HEK293 (cell line): ENCODE results near the gene ASTN2.

Experiments used
- CTCF ChIA-PET: fragments of 350-600 bp; formaldehyde crosslinking; extraction: SDS; loops from one replicate; lab custom pipeline; 2021; ENCODE audit warnings: antibody characterized with exemption; lab: Yijun Ruan, JAX
- POLR2A ChIA-PET: fragments of 300-600 bp; formaldehyde crosslinking; extraction: SDS; loops from one replicate; lab custom pipeline; 2020; ENCODE audit warnings: antibody characterized with exemption, inconsistent platforms; lab: Yijun Ruan, JAX
- H3K27ac ChIP-seq: fragments of 200-500 bp; sonication (Bioruptor generic); 2 replicates; pipeline ENCODE4 v1.5.1; 2014; ENCODE audit warnings: low read depth, low read length, control low read depth, inconsistent platforms; ENCODE audit errors: extremely low read depth
- H3K36me3 ChIP-seq, 2 experiments: fragments of 200-500 bp in 1 of 2; sonication (Bioruptor generic) in 1 of 2; 1 replicate in 1 of 2; 2 replicates in 1 of 2; pipeline ENCODE4 v1.5.1; 2014 to 2017; ENCODE audit warnings: inconsistent platforms in 2 of 2, low read length in 2 of 2; ENCODE audit not compliant: control insufficient read depth in 2 of 2, insufficient read depth in 1 of 2
- H3K4me1 ChIP-seq: fragments of 200-500 bp; sonication (Bioruptor generic); 2 replicates; pipeline ENCODE4 v1.5.1; 2014; ENCODE audit warnings: mild to moderate bottlenecking, low read length, inconsistent platforms; ENCODE audit not compliant: control insufficient read depth, insufficient read depth
- H3K4me3 ChIP-seq: 2 replicates; pipeline ENCODE4 v1.5.1; 2011; ENCODE audit warnings: low read depth, mild to moderate bottlenecking, control low read depth, low read length, moderate library complexity
- H3K9me3 ChIP-seq: fragments of 200-500 bp; sonication (Bioruptor generic); 2 replicates; pipeline ENCODE4 v1.5.1; 2014; ENCODE audit warnings: low read depth, low read length, inconsistent platforms; ENCODE audit not compliant: control insufficient read depth, insufficient read depth
- HOXA7 ChIP-seq: sonication (generic); formaldehyde crosslinking; IDR thresholded peaks from 2 replicates; pipeline ENCODE4 v1.8.1; 2022; ENCODE audit warnings: missing genetic modification reagents, borderline replicate concordance
- HOXC10 ChIP-seq: sonication (generic); formaldehyde crosslinking; IDR thresholded peaks from 2 replicates; pipeline ENCODE4 v1.8.1; 2023; ENCODE audit warnings: mild to moderate bottlenecking, missing genetic modification reagents
- KLF1 ChIP-seq: fragments of 450-650 bp; formaldehyde crosslinking; IDR thresholded peaks from 2 replicates; pipeline ENCODE4 v1.5.1; 2016; ENCODE audit warnings: missing biosample characterization, missing genetic modification characterization
- KLF9 ChIP-seq: fragments of 450-650 bp; formaldehyde crosslinking; IDR thresholded peaks from 2 replicates; pipeline ENCODE4 v1.5.1; 2016; ENCODE audit warnings: missing biosample characterization, missing genetic modification characterization, low read depth
- MYNN ChIP-seq: fragments of 450-650 bp; formaldehyde crosslinking; IDR thresholded peaks from 2 replicates; pipeline ENCODE4 v1.5.1; 2016; ENCODE audit warnings: missing biosample characterization, missing genetic modification characterization, borderline replicate concordance
- SP3 ChIP-seq: fragments of 450-650 bp; formaldehyde crosslinking; IDR thresholded peaks from 2 replicates; pipeline ENCODE4 v1.5.1; 2016; ENCODE audit warnings: missing biosample characterization, missing genetic modification characterization
- ZBTB1 ChIP-seq: fragments of 450-650 bp; formaldehyde crosslinking; IDR thresholded peaks from 2 replicates; pipeline ENCODE4 v1.5.1; 2016; ENCODE audit warnings: missing biosample characterization, missing genetic modification characterization
- ZBTB7A ChIP-seq: fragments of 450-650 bp; formaldehyde crosslinking; IDR thresholded peaks from 2 replicates; pipeline ENCODE4 v1.5.1; 2016; ENCODE audit warnings: low read depth, missing biosample characterization, missing genetic modification characterization
- ZNF112 ChIP-seq: fragments of 450-650 bp; formaldehyde crosslinking; IDR thresholded peaks from 2 replicates; pipeline ENCODE4 v1.5.0; 2017; ENCODE audit warnings: missing biosample characterization, missing genetic modification characterization
- ZNF175 ChIP-seq: fragments of 450-650 bp; formaldehyde crosslinking; IDR thresholded peaks from 2 replicates; pipeline ENCODE4 v1.5.1; 2016; ENCODE audit warnings: missing biosample characterization, missing genetic modification characterization
- ZNF211 ChIP-seq: fragments of 450-650 bp; formaldehyde crosslinking; IDR thresholded peaks from 2 replicates; pipeline ENCODE4 v1.5.1; 2016; ENCODE audit warnings: low read depth, missing biosample characterization, missing genetic modification characterization
- ZNF48 ChIP-seq: fragments of 450-650 bp; formaldehyde crosslinking; IDR thresholded peaks from 2 replicates; pipeline ENCODE4 v1.5.1; 2016; ENCODE audit warnings: missing biosample characterization, missing genetic modification characterization
- ZNF521 ChIP-seq: fragments of 450-650 bp; formaldehyde crosslinking; IDR thresholded peaks from 2 replicates; pipeline ENCODE4 v1.5.1; 2017; ENCODE audit warnings: missing biosample characterization, mild to moderate bottlenecking, missing genetic modification characterization
- ZNF677 ChIP-seq: fragments of 450-650 bp; IDR thresholded peaks from 2 replicates; pipeline ENCODE4 v1.5.0; 2018; ENCODE audit warnings: missing biosample characterization, mild to moderate bottlenecking, missing genetic modification characterization, moderate library complexity
- ZNF701 ChIP-seq: fragments of 450-650 bp; formaldehyde crosslinking; IDR thresholded peaks from 2 replicates; pipeline ENCODE4 v1.5.1; 2016; ENCODE audit warnings: missing biosample characterization, missing genetic modification characterization
- ZNF707 ChIP-seq: fragments of 450-650 bp; formaldehyde crosslinking; IDR thresholded peaks from 2 replicates; pipeline ENCODE4 v1.5.1; 2016; ENCODE audit warnings: missing biosample characterization, missing genetic modification characterization
- ZSCAN18 ChIP-seq: fragments of 450-650 bp; formaldehyde crosslinking; IDR thresholded peaks from 2 replicates; pipeline ENCODE4 v1.5.1; 2016; ENCODE audit warnings: missing biosample characterization, missing genetic modification characterization
- ZSCAN23 ChIP-seq: fragments of 450-650 bp; formaldehyde crosslinking; IDR thresholded peaks from 2 replicates; pipeline ENCODE4 v1.5.1; 2016; ENCODE audit warnings: missing biosample characterization, missing genetic modification characterization
- ZSCAN30 ChIP-seq: fragments of 450-650 bp; IDR thresholded peaks from 2 replicates; pipeline ENCODE4 v1.5.1; 2018; ENCODE audit warnings: missing biosample characterization, mild to moderate bottlenecking, missing genetic modification characterization, moderate library complexity
- ZSCAN5A ChIP-seq: fragments of 450-650 bp; formaldehyde crosslinking; IDR thresholded peaks from 2 replicates; pipeline ENCODE4 v1.5.1; 2016; ENCODE audit warnings: missing biosample characterization, missing genetic modification characterization
- TF ChIP-seq, protein P1 (sequence below): fragments of 450-650 bp; formaldehyde crosslinking; IDR thresholded peaks from 2 replicates; pipeline ENCODE4 v1.5.1; 2016; ENCODE audit warnings: missing biosample characterization, missing genetic modification characterization

The ASTN2 gene

DNA sequence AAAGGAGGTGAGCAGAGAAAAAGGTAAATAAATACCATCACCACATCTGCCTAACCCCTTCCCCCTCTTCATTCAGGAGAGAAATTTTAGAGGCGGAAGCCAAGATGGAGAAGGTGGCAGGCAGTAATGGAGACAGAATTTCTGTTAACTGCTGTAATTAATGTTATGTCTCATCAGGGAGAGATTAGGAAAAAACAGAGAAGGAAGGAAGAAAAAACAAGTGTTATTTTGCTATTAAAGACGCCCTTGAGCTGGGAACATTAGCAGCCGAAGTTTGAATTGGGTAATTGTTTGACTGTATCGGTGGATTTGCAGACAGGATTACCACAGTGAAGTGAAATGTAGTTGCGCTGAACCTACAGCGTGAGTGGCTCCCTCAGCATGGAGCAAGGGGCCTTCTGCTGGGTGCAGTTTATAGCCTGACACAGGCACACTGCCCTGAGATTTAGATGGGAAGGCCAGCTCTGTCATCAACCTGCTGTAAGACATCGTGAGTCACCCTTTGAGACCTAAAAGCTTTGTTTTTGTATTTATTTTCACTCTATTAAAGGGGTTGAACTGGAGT lies 136.3 kb downstream of the ASTN2 start:
- Histone ChIP-seq H3K4me1 (no peaks in the 10 kb centered on the region), H3K4me3 (no peak overlapping the region), H3K27ac (no peak overlapping the region), H3K36me3 (no peaks in the 10 kb centered on the region), H3K9me3 (no peaks in the 10 kb centered on the region)
- ChIA-PET POLR2A (no interaction called here), CTCF (interaction anchor here (1.3 kb wide), 1 partner anchor 8 kb away, joined by 3 read pairs; no protein-coding TSS in a partner anchor)
- TF ChIP-seq ZNF48 (tag by site-specific recombination), result no peak

GRCh38 chr9:117278020-117278419 lies 136.8 kb downstream of the ASTN2 start:
- Histone ChIP-seq H3K9me3 (no peaks in the 10 kb centered on the region), H3K4me1 (no peaks in the 10 kb centered on the region), H3K27ac (no peak overlapping the region)
- POLR2A ChIA-PET, result no interaction called here
- TF ChIP-seq HOXA7 (CRISPR knock-in tag) (no peak), SP3 (tag by site-specific recombination) (no peak), ZBTB7A (tag by site-specific recombination) (no peak), MYNN (tag by site-specific recombination) (no peak), ZNF521 (tag by site-specific recombination) (no peak), ZSCAN23 (no peak), ZNF701 (tag by site-specific recombination) (no peak), ZSCAN18 (tag by site-specific recombination) (no peak), ZBTB1 (tag by site-specific recombination) (no peak), HOXC10 (CRISPR knock-in tag) (no peak), ZNF112 (tag by site-specific recombination) (no peak), ZNF677 (tag by site-specific recombination) (no peak), KLF9 (tag by site-specific recombination) (no peak), ZSCAN5A (no peak), ZNF211 (tag by site-specific recombination) (no peak)
- TF ChIP-seq, protein P1, sequence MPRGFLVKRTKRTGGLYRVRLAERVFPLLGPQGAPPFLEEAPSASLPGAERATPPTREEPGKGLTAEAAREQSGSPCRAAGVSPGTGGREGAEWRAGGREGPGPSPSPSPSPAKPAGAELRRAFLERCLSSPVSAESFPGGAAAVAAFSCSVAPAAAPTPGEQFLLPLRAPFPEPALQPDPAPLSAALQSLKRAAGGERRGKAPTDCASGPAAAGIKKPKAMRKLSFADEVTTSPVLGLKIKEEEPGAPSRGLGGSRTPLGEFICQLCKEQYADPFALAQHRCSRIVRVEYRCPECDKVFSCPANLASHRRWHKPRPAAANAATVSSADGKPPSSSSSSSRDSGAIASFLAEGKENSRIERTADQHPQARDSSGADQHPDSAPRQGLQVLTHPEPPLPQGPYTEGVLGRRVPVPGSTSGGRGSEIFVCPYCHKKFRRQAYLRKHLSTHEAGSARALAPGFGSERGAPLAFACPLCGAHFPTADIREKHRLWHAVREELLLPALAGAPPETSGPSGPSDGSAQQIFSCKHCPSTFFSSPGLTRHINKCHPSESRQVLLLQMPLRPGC (tag by site-specific recombination), result no peak
- TF ChIP-seq, all 188 proteins: peak for 0
- Histone ChIP-seq H3K4me3 (no peak overlapping the region), H3K36me3 (no peaks in the 10 kb centered on the region)
- CTCF ChIA-PET, result no interaction called here

- no peaks in the 10 kb centered on the region for H3K9me3 ChIP-seq
- H3K4me1 ChIP-seq, result no peaks in the 10 kb centered on the region
- CTCF ChIA-PET, result interaction anchor here (0.6 kb wide), 1 partner anchor 211 kb away, joined by 4 read pairs; no protein-coding TSS in a partner anchor
- H3K27ac ChIP-seq, result no peak overlapping the region
- no peak overlapping the region for H3K4me3 ChIP-seq
- TF ChIP-seq KLF1 (no peak), ZNF175 (no peak), ZSCAN30 (tag by site-specific recombination) (no peak), ZNF707 (tag by site-specific recombination) (no peak)
- TF ChIP-seq, all 188 proteins: peak for 0
- no peaks in the 10 kb centered on the region for H3K36me3 ChIP-seq
- POLR2A ChIA-PET, result no interaction called here
Observed at GRCh38 chr9:117276444-117276843, 138.4 kb downstream of the ASTN2 start.
